A549 (cell line): ENCODE data around the gene ITGB1BP2. TPM values are rescaled to one million over a fixed set of nuclear protein-coding genes. Genes with fewer than 3 reads are reported as not detected.
"Not testable (repeated sequence)": the region's sequence is repeated elsewhere in the genome, so short reads cannot be mapped to it uniquely, and the experiment has no call there.

ENCODE experiments used
- ATAC-seq, 2 experiments: fragments of 200-7000 bp in 1 of 2; fragments of >200 bp in 1 of 2; cut with Nextera tagmentation in 1 of 2; cut with Tn5 transposase in 1 of 2; 3 replicates each; pipeline versions ENCODE4 v1.8.0 to v1.9.1; 2018 to 2020; ENCODE audit warnings: mild to moderate bottlenecking in 1 of 2, moderate library complexity in 1 of 2
- CTCF ChIA-PET: fragments of 300-600 bp; sonication (Branson Sonifier 250); formaldehyde crosslinking; extraction: SDS; loops from one replicate; lab custom pipeline; 2021; ENCODE audit warnings: antibody characterized with exemption, inconsistent platforms; lab: Yijun Ruan, JAX
- POLR2A ChIA-PET: fragments of 350-600 bp; formaldehyde crosslinking; extraction: SDS; loops from one replicate; lab custom pipeline; 2021; ENCODE audit warnings: antibody characterized with exemption, inconsistent platforms; lab: Yijun Ruan, JAX
- DNase-seq, 2 experiments: peaks; one replicate each; pipeline versions ENCODE4 v3.0.0 to v3.0.0-alpha.2; 2011 to 2016; ENCODE audit warnings: low read depth in 1 of 2, low spot score in 1 of 2
- FAIRE-seq: peaks from 2 replicates; lab custom pipeline; 2011; peaks lifted over from hg19 to GRCh38; lab: Jason Lieb, UNC
- H3K27ac ChIP-seq, 2 experiments: fragments of >200 bp; sonication (Bioruptor Twin); formaldehyde crosslinking; 3 replicates each; pipeline ENCODE4 v1.5.1; 2016 to 2017
- H3K4me1 ChIP-seq: fragments of >200 bp; sonication (Bioruptor Twin); formaldehyde crosslinking; 3 replicates; pipeline ENCODE4 v1.6.1; 2016
- H3K4me2 ChIP-seq: fragments of >200 bp; sonication (Bioruptor Twin); formaldehyde crosslinking; 3 replicates; pipeline ENCODE4 v1.6.1; 2016
- H3K4me3 ChIP-seq: fragments of >200 bp; sonication (Bioruptor Twin); formaldehyde crosslinking; 3 replicates; pipeline ENCODE4 v1.5.1; 2016
- H3K9me3 ChIP-seq: fragments of >200 bp; sonication (Bioruptor Twin); formaldehyde crosslinking; 3 replicates; pipeline ENCODE4 v1.6.1; 2016
- CBX2 ChIP-seq: fragments of 200-600 bp; sonication (generic); IDR thresholded peaks from 2 replicates; pipeline ENCODE4 v1.6.1; 2016; ENCODE audit warnings: low read depth, mild to moderate bottlenecking, borderline replicate concordance
- CBX8 ChIP-seq: fragments of 200-600 bp; sonication (generic); IDR thresholded peaks from 2 replicates; pipeline ENCODE4 v1.6.1; 2016
- CEBPB ChIP-seq, 2 experiments: fragments of >200 bp in 1 of 2; sonication (Bioruptor Twin) in 1 of 2; formaldehyde crosslinking in 1 of 2; IDR thresholded peaks; 2 replicates each; pipeline ENCODE4 v1.6.1; 2012 to 2016
- CHD4 ChIP-seq: fragments of 200-600 bp; sonication (generic); IDR thresholded peaks from 2 replicates; pipeline ENCODE4 v1.6.1; 2016; ENCODE audit warnings: antibody characterized with exemption, mild to moderate bottlenecking, borderline replicate concordance
- E2F6 ChIP-seq: IDR thresholded peaks from 2 replicates; pipeline ENCODE4 v1.6.1; 2012; ENCODE audit warnings: low read depth, borderline replicate concordance
- EHMT2 ChIP-seq: fragments of 200-600 bp; sonication (generic); IDR thresholded peaks from 2 replicates; pipeline ENCODE4 v1.6.1; 2016; ENCODE audit warnings: antibody characterized with exemption, low read depth, mild to moderate bottlenecking, moderate library complexity
- FOSB ChIP-seq: fragments of 250-450 bp; sonication (Bioruptor Pico); IDR thresholded peaks from 2 replicates; pipeline ENCODE4 v1.5.0; 2020; ENCODE audit warnings: mild to moderate bottlenecking, moderate library complexity
- FOSL2 ChIP-seq, 2 experiments: fragments of 450-650 bp in 1 of 2; fragments of >200 bp in 1 of 2; sonication (Bioruptor Twin) in 1 of 2; formaldehyde crosslinking; IDR thresholded peaks; 2 replicates each; pipeline versions ENCODE4 v1.5.0 to v1.6.1; 2016 to 2020; ENCODE audit warnings: mild to moderate bottlenecking in 1 of 2, moderate library complexity in 1 of 2
- FOXS1 ChIP-seq: fragments of 250-450 bp; sonication (Bioruptor Pico); IDR thresholded peaks from 2 replicates; pipeline ENCODE4 v1.5.0; 2020; ENCODE audit warnings: mild to moderate bottlenecking, moderate library complexity
- HES2 ChIP-seq: fragments of >200 bp; sonication (Bioruptor Twin); formaldehyde crosslinking; IDR thresholded peaks from 2 replicates; pipeline ENCODE4 v1.6.1; 2016
- HEYL ChIP-seq: fragments of 250-450 bp; sonication (Bioruptor Pico); IDR thresholded peaks from 2 replicates; pipeline ENCODE4 v1.8.0; 2021; ENCODE audit warnings: mild to moderate bottlenecking, moderate library complexity
- HOXA7 ChIP-seq: fragments of 250-450 bp; sonication (Bioruptor Pico); IDR thresholded peaks from 2 replicates; pipeline ENCODE4 v1.5.0; 2020; ENCODE audit warnings: mild to moderate bottlenecking, moderate library complexity
- MYC ChIP-seq: IDR thresholded peaks from 2 replicates; pipeline ENCODE4 v1.6.1; 2012; ENCODE audit warnings: mild to moderate bottlenecking, inconsistent platforms, low read length, improper control_type of control experiment, borderline replicate concordance
- NFE2L2 ChIP-seq: fragments of 150-350 bp; conservative IDR thresholded peaks from 2 replicates; pipeline ENCODE4 v1.6.1; 2014; ENCODE audit warnings: low read length
- PHF8 ChIP-seq: fragments of 200-600 bp; sonication (generic); IDR thresholded peaks from 2 replicates; pipeline ENCODE4 v1.6.1; 2016; ENCODE audit warnings: low read depth, mild to moderate bottlenecking, antibody characterized with exemption, moderate library complexity, borderline replicate concordance
- POLR2A ChIP-seq: IDR thresholded peaks from 2 replicates; pipeline ENCODE4 v1.6.1; 2012; ENCODE audit warnings: mild to moderate bottlenecking, low read length
- POLR2AphosphoS2 ChIP-seq: conservative IDR thresholded peaks from 2 replicates; pipeline ENCODE4 v1.6.1; 2012; ENCODE audit warnings: low read length, improper control_type of control experiment, inconsistent platforms
- RFX5 ChIP-seq: fragments of 450-650 bp; IDR thresholded peaks from 2 replicates; pipeline ENCODE4 v1.7.1; 2014; ENCODE audit warnings: antibody characterized with exemption, mild to moderate bottlenecking, moderate library complexity
- RNF2 ChIP-seq: fragments of 200-600 bp; sonication (generic); IDR thresholded peaks from 2 replicates; pipeline ENCODE4 v1.6.1; 2016; ENCODE audit warnings: low read depth, mild to moderate bottlenecking, antibody characterized with exemption, moderate library complexity, borderline replicate concordance
- TFCP2L1 ChIP-seq: fragments of 250-450 bp; sonication (Bioruptor Pico); IDR thresholded peaks from 2 replicates; pipeline ENCODE4 v1.5.0; 2021; ENCODE audit warnings: mild to moderate bottlenecking
- USF2 ChIP-seq: fragments of 450-650 bp; IDR thresholded peaks from 2 replicates; pipeline ENCODE4 v1.6.1; 2014; ENCODE audit warnings: antibody characterized with exemption
- ZC3H11A ChIP-seq: fragments of 450-650 bp; IDR thresholded peaks from 2 replicates; pipeline ENCODE4 v1.6.1; 2014; ENCODE audit warnings: antibody characterized with exemption, mild to moderate bottlenecking
- ZSCAN20 ChIP-seq: fragments of 250-450 bp; sonication (Bioruptor Pico); IDR thresholded peaks from 2 replicates; pipeline ENCODE4 v1.8.0; 2022; ENCODE audit warnings: mild to moderate bottlenecking, moderate library complexity
- WGBS: methylation state at CpG from one replicate; pipeline ENCODE4 v1.1.6; 2017; ENCODE audit errors: missing lambda C conversion rate; 5-methylcytosine and 5-hydroxymethylcytosine counted together
- polyA plus RNA-seq, 4 experiments: library from polyadenylated mRNA; depleted of rRNA in 3 of 4; stranded (reverse); fragments of >200 nt; fragmentation: RNase III in 1 of 4; extraction: RNeasy Plus Mini Kit Qiagen cat#74134 plus additional on column Dnase treatment in 1 of 4; gene quantifications; 2 replicates in 3 of 4; 3 replicates in 1 of 4; pipeline ENCODE4 v1.2.3, GENCODE V29; 2011 to 2017
- TF ChIP-seq, protein P1 (sequence below): fragments of 200-600 bp; sonication (generic); IDR thresholded peaks from 2 replicates; pipeline ENCODE4 v1.6.1; 2016; ENCODE audit warnings: antibody characterized with exemption, mild to moderate bottlenecking, moderate library complexity
- TF ChIP-seq, protein P2 (sequence below): IDR thresholded peaks from 2 replicates; pipeline ENCODE4 v1.6.1; 2012

The ITGB1BP2 gene
- polyA plus RNA-seq, 2 of the 4 experiments (the other 2 are of a cell fraction), result 1.4 to 3.1 TPM

- no peak for DNase-seq
- POLR2A ChIA-PET, result no interaction called here
- no peak for ATAC-seq
- TF ChIP-seq RFX5 (no peak), FOSB (CRISPR knock-in tag) (no peak), MYC (no peak), POLR2A (no peak), TFCP2L1 (CRISPR knock-in tag) (no peak), ZSCAN20 (CRISPR knock-in tag) (no peak), HEYL (CRISPR knock-in tag) (no peak), HES2 (no peak), CEBPB (IDR thresholded peaks at IDR 0.05) (no peak)
- H3K9me3 ChIP-seq, result peaks cover 5% of the 10 kb centered on the region; the same call in 2 of the 3 replicates
- no peak overlapping the region for H3K27ac ChIP-seq
- CTCF ChIA-PET, result no interaction called here
- no peaks in the 10 kb centered on the region for H3K4me1 ChIP-seq
- no peak overlapping the region for H3K4me2 ChIP-seq
- no peak for FAIRE-seq
- H3K4me3 ChIP-seq, result no peak overlapping the region
- WGBS, result 94% methylated on average over 1 of the region's 1 CpG
Observed at GRCh38 chrX:71321731-71322130, 20.2 kb downstream of the ITGB1BP2 start.

DNA sequence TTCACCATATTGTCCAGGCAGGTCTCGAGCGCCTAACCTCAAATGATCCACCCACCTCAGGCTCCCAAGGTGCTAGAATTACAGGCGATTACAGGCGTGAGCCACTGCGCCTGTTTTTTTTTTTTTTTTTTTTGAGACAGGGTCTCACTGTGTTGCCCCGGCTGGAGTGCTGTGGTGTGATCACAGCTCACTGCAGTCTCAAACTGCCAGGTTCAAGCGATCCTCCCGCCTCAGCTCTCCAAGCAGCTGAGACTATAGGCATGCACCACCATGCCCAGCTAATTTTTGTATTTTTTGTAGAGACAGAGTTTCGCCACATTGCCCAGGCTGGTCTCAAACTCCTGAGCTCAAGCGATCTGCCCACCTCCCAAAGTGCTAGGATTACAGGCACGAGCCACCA is 22.9 kb downstream of the ITGB1BP2 start:
- H3K4me1 ChIP-seq, DNase-seq, FAIRE-seq, H3K4me3 ChIP-seq, POLR2A ChIA-PET, ATAC-seq, H3K27ac ChIP-seq, H3K9me3 ChIP-seq, H3K4me2 ChIP-seq: not testable (repeated sequence)
- CTCF ChIA-PET, result interaction anchor here (0.7 kb wide), 1 partner anchor 11 kb away, joined by 3 read pairs; no protein-coding TSS in a partner anchor
- WGBS, result 91% methylated on average over 11 of the region's 11 CpGs

- Histone ChIP-seq H3K9me3 (peaks cover 9% of the 10 kb centered on the region; the same call in 2 of the 3 replicates), H3K4me3 (no peak overlapping the region)
- TF ChIP-seq MYC (no peak), FOSL2 (IDR thresholded peaks at IDR 0.05) (no peak), FOSL2 (CRISPR knock-in tag; IDR thresholded peaks at IDR 0.05) (no peak), HES2 (no peak), EHMT2 (no peak), POLR2AphosphoS2 (no peak), ZC3H11A (no peak), NFE2L2 (no peak), PHF8 (no peak), FOXS1 (no peak), USF2 (no peak), CHD4 (no peak), RNF2 (no peak), HEYL (CRISPR knock-in tag) (no peak), E2F6 (no peak), CBX2 (no peak), CBX8 (no peak), HOXA7 (CRISPR knock-in tag) (no peak)
- TF ChIP-seq, protein P1, sequence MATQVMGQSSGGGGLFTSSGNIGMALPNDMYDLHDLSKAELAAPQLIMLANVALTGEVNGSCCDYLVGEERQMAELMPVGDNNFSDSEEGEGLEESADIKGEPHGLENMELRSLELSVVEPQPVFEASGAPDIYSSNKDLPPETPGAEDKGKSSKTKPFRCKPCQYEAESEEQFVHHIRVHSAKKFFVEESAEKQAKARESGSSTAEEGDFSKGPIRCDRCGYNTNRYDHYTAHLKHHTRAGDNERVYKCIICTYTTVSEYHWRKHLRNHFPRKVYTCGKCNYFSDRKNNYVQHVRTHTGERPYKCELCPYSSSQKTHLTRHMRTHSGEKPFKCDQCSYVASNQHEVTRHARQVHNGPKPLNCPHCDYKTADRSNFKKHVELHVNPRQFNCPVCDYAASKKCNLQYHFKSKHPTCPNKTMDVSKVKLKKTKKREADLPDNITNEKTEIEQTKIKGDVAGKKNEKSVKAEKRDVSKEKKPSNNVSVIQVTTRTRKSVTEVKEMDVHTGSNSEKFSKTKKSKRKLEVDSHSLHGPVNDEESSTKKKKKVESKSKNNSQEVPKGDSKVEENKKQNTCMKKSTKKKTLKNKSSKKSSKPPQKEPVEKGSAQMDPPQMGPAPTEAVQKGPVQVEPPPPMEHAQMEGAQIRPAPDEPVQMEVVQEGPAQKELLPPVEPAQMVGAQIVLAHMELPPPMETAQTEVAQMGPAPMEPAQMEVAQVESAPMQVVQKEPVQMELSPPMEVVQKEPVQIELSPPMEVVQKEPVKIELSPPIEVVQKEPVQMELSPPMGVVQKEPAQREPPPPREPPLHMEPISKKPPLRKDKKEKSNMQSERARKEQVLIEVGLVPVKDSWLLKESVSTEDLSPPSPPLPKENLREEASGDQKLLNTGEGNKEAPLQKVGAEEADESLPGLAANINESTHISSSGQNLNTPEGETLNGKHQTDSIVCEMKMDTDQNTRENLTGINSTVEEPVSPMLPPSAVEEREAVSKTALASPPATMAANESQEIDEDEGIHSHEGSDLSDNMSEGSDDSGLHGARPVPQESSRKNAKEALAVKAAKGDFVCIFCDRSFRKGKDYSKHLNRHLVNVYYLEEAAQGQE, result no peak
- TF ChIP-seq, protein P2, sequence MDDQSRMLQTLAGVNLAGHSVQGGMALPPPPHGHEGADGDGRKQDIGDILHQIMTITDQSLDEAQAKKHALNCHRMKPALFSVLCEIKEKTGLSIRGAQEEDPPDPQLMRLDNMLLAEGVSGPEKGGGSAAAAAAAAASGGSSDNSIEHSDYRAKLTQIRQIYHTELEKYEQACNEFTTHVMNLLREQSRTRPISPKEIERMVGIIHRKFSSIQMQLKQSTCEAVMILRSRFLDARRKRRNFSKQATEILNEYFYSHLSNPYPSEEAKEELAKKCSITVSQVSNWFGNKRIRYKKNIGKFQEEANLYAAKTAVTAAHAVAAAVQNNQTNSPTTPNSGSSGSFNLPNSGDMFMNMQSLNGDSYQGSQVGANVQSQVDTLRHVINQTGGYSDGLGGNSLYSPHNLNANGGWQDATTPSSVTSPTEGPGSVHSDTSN, result no peak
- TF ChIP-seq, all 56 proteins: peak for 0
- Histone ChIP-seq H3K4me2 (no peak overlapping the region), H3K4me1 (no peaks in the 10 kb centered on the region), H3K27ac (no peak overlapping the region)
- ChIA-PET CTCF (no interaction called here), POLR2A (no interaction called here)
- ATAC-seq, result no peak
- 94% methylated on average over 3 of the region's 3 CpGs for whole genome bisulfite sequencing
- no peak for FAIRE-seq
- no peak for DNase-seq
Observed at GRCh38 chrX:71326394-71326793, 24.8 kb downstream of the ITGB1BP2 start.
